Measurements from ENCODE around the gene ZNF304. TPM values are rescaled to one million over a fixed set of nuclear protein-coding genes. Genes with fewer than 3 reads are reported as not detected.

Gene ZNF304
- total and polyA plus RNA-seq, 5 donors from 2014 or later = 1.9 to 6.8 (median 3.1) TPM

DNA sequence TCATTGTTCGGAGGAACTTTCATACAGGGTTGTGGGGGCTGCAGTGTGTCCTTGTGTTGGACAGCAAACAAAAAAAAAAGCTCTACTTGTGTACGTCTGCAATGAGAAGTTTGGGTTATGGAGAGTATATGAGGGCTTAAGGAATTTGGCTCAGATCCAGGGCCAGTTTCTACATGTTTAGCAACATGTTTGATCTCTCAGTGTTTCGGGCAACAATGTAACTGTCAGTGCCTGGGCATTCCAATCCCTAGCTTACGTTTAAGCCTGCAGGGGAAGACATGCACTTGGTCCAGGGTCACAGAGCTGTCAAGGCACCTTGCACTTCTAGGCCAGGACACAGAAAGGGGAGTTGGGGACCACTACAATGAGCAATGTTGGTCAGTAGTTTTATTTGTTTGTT lies 16.9 kb upstream of the ZNF304 start:
- peaks cover 32 to 51% of the 10 kb centered on the region in 2 experiments for H3K9me3 ChIP-seq (ENCODE audit: control insufficient read depth in 2 of 2, low read length in 2 of 2)
- H3K9me3 Mint-ChIP-seq = peaks cover 0 to 64% (median 10%) of the 10 kb centered on the region in 7 donors
- H3K4me3 Mint-ChIP-seq = no peak overlapping the region

DNA sequence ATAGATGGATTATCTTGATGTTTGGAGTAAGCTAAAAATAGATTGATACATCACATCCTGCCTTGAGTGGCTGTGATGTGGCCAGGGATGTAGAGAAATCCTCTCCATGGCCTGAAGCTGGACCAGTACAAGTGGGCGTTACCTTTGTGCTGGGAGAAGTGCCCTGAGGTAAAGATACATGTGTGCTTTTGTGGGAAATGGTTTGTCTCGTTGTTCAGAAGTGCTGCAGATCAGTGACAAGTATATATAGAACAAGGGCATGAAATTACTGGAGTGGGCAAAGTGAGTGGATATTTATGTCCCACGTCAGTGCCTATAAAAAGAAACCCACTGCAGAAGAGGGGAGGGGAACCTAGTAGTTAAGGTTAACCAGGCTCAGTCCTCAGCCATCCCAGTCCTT lies 12.2 kb upstream of the ZNF304 start:
- Mint-ChIP-seq H3K36me3 (peaks cover 5% of the 10 kb centered on the region), H3K4me3 (no peak overlapping the region), H3K27me3 (peaks cover 4% of the 10 kb centered on the region), H3K27ac (no peak overlapping the region), H3K9me3 (peaks cover 0 to 35% (median 8%) of the 10 kb centered on the region in 7 donors), H3K4me1 (peaks cover 0 to 4% (median 0%) of the 10 kb centered on the region in 4 donors)
- Histone ChIP-seq H3K36me3 (ENCODE audit: control insufficient read depth, insufficient read depth, low read length) (no peaks in the 10 kb centered on the region), H3K27me3 (ENCODE audit: control insufficient read depth, insufficient read depth, low read length) (no peaks in the 10 kb centered on the region), H3K4me1 (ENCODE audit: control insufficient read depth, insufficient read depth, low read length, poor library complexity, severe bottlenecking) (no peaks in the 10 kb centered on the region), H3K27ac (ENCODE audit: insufficient read depth, low read length, poor library complexity, severe bottlenecking) (no peak overlapping the region), H3K4me3 (ENCODE audit: low read depth, low read length) (no peak overlapping the region), H3K9me3 (ENCODE audit: control insufficient read depth in 2 of 2, low read length in 2 of 2) (peaks cover 10 to 16% of the 10 kb centered on the region in 2 experiments)
- no peak for DNase-seq
- no peak for ATAC-seq (ENCODE audit: low read depth in 2 of 2)

More for the DNA sequence above, 16.9 kb upstream of the ZNF304 start:
- Histone ChIP-seq H3K27ac (ENCODE audit: insufficient read depth, low read length, poor library complexity, severe bottlenecking) (no peak overlapping the region), H3K4me3 (ENCODE audit: low read depth, low read length) (no peak overlapping the region), H3K4me1 (ENCODE audit: control insufficient read depth, insufficient read depth, low read length, poor library complexity, severe bottlenecking) (no peaks in the 10 kb centered on the region), H3K27me3 (ENCODE audit: control insufficient read depth, insufficient read depth, low read length) (no peaks in the 10 kb centered on the region), H3K36me3 (ENCODE audit: control insufficient read depth, insufficient read depth, low read length) (peaks cover 1% of the 10 kb centered on the region)
- H3K27ac Mint-ChIP-seq = no peak overlapping the region
- peaks cover 11% of the 10 kb centered on the region for H3K36me3 Mint-ChIP-seq
- DNase-seq (no peak), ATAC-seq (ENCODE audit: low read depth in 2 of 2) (no peak)
- peaks cover 0 to 4% (median 0%) of the 10 kb centered on the region in 4 donors for H3K4me1 Mint-ChIP-seq
- H3K27me3 Mint-ChIP-seq = no peaks in the 10 kb centered on the region

GRCh38 chr19:57342582-57342981 lies 8.5 kb upstream of the ZNF304 start:
- no peaks in the 10 kb centered on the region for H3K4me1 ChIP-seq (ENCODE audit: control insufficient read depth, insufficient read depth, low read length, poor library complexity, severe bottlenecking)
- DNase-seq = no peak
- no peaks in the 10 kb centered on the region for H3K27me3 ChIP-seq (ENCODE audit: control insufficient read depth, insufficient read depth, low read length)
- no peak overlapping the region for H3K27ac Mint-ChIP-seq
- no peaks in the 10 kb centered on the region for H3K36me3 ChIP-seq (ENCODE audit: control insufficient read depth, insufficient read depth, low read length)
- peaks cover 11% of the 10 kb centered on the region for H3K27me3 Mint-ChIP-seq
- peaks cover 0 to 21% (median 7%) of the 10 kb centered on the region in 7 donors for H3K9me3 Mint-ChIP-seq
- no peak overlapping the region for H3K4me3 Mint-ChIP-seq
- no peak for ATAC-seq (ENCODE audit: low read depth in 2 of 2)
- no peaks in the 10 kb centered on the region for H3K36me3 Mint-ChIP-seq
- no peaks in the 10 kb centered on the region for H3K4me1 Mint-ChIP-seq
- no peak overlapping the region for H3K27ac ChIP-seq (ENCODE audit: insufficient read depth, low read length, poor library complexity, severe bottlenecking)
- H3K4me3 ChIP-seq (ENCODE audit: low read depth, low read length) = no peak overlapping the region
- H3K9me3 ChIP-seq (ENCODE audit: control insufficient read depth in 2 of 2, low read length in 2 of 2) = peaks cover 3 to 4% of the 10 kb centered on the region in 2 experiments

DNA sequence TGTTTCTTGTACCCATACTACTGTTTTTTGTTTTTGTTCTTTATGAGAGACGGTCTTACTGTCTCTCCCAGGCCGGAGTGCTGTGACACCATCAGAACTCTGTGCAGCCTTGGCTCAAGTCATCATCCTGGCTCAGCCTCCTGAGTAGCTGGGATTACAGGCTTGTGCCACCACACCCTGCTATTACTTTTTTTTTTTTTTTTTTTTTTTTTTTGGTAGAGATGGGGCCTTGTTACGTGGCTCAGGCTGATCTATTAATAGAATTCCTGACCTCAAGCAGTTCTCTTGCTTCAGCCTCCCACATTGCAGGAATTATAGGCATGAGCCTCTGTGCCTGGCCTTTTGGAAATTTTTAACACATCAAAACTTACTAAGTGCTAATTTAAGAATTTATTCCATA lies 2.9 kb upstream of the ZNF304 start:
- Mint-ChIP-seq H3K27ac (no peak overlapping the region), H3K9me3 (peaks cover 7 to 28% (median 17%) of the 10 kb centered on the region in 7 donors), H3K4me1 (peaks cover 14 to 27% (median 23%) of the 10 kb centered on the region in 4 donors)

GRCh38 chr19:57351867-57352266 lies 796 bp downstream of the ZNF304 start:
- peak overlapping the region; percentile 92 to 96 (median 96) for H3K4me3 Mint-ChIP-seq
- Histone ChIP-seq H3K27ac (ENCODE audit: insufficient read depth, low read length, poor library complexity, severe bottlenecking) (no peak overlapping the region), H3K4me1 (ENCODE audit: control insufficient read depth, insufficient read depth, low read length, poor library complexity, severe bottlenecking) (peaks cover 16% of the 10 kb centered on the region), H3K9me3 (ENCODE audit: control insufficient read depth in 2 of 2, low read length in 2 of 2) (peaks cover 44 to 48% of the 10 kb centered on the region in 2 experiments), H3K4me3 (ENCODE audit: low read depth, low read length) (peak overlapping the region; percentile 88), H3K36me3 (ENCODE audit: control insufficient read depth, insufficient read depth, low read length) (peaks cover 45% of the 10 kb centered on the region), H3K27me3 (ENCODE audit: control insufficient read depth, insufficient read depth, low read length) (no peaks in the 10 kb centered on the region)
- peak overlapping the region in 2 of 3 donors; percentile 93 to 97 for H3K27ac Mint-ChIP-seq
- peaks cover 9% of the 10 kb centered on the region for H3K27me3 Mint-ChIP-seq
- ATAC-seq (ENCODE audit: low read depth in 2 of 2) = no peak
- peaks cover 14 to 36% (median 24%) of the 10 kb centered on the region in 4 donors for H3K4me1 Mint-ChIP-seq
- no peak for DNase-seq
- H3K9me3 Mint-ChIP-seq = peaks cover 5 to 58% (median 43%) of the 10 kb centered on the region in 7 donors
- H3K36me3 Mint-ChIP-seq = peaks cover 52% of the 10 kb centered on the region

More for the DNA sequence above, 2.9 kb upstream of the ZNF304 start:
- H3K4me3 Mint-ChIP-seq = no peak overlapping the region
- Histone ChIP-seq H3K27ac (ENCODE audit: insufficient read depth, low read length, poor library complexity, severe bottlenecking) (no peak overlapping the region), H3K4me1 (ENCODE audit: control insufficient read depth, insufficient read depth, low read length, poor library complexity, severe bottlenecking) (peaks cover 16% of the 10 kb centered on the region), H3K9me3 (ENCODE audit: control insufficient read depth in 2 of 2, low read length in 2 of 2) (peaks cover 10 to 13% of the 10 kb centered on the region in 2 experiments), H3K4me3 (ENCODE audit: low read depth, low read length) (no peak overlapping the region), H3K27me3 (ENCODE audit: control insufficient read depth, insufficient read depth, low read length) (no peaks in the 10 kb centered on the region), H3K36me3 (ENCODE audit: control insufficient read depth, insufficient read depth, low read length) (peaks cover 8% of the 10 kb centered on the region)
- no peak for DNase-seq
- peaks cover 15% of the 10 kb centered on the region for H3K36me3 Mint-ChIP-seq
- no peak for ATAC-seq (ENCODE audit: low read depth in 2 of 2)
- H3K27me3 Mint-ChIP-seq = peaks cover 14% of the 10 kb centered on the region

- H3K36me3 Mint-ChIP-seq = peaks cover 69% of the 10 kb centered on the region
Observed at GRCh38 chr19:57355916-57356315, 4.8 kb downstream of the ZNF304 start.

GRCh38 chr19:57357406-57357805 lies 6.3 kb downstream of the ZNF304 start:
- Mint-ChIP-seq H3K4me1 (peaks cover 4 to 19% (median 8%) of the 10 kb centered on the region in 4 donors), H3K9me3 (peaks cover 1 to 80% (median 40%) of the 10 kb centered on the region in 7 donors), H3K4me3 (no peak overlapping the region), H3K36me3 (peaks cover 61% of the 10 kb centered on the region), H3K27me3 (no peaks in the 10 kb centered on the region), H3K27ac (no peak overlapping the region)
- no peak for DNase-seq
- Histone ChIP-seq H3K36me3 (ENCODE audit: control insufficient read depth, insufficient read depth, low read length) (peaks cover 54% of the 10 kb centered on the region), H3K27ac (ENCODE audit: insufficient read depth, low read length, poor library complexity, severe bottlenecking) (no peak overlapping the region), H3K9me3 (ENCODE audit: control insufficient read depth in 2 of 2, low read length in 2 of 2) (peaks cover 74 to 75% of the 10 kb centered on the region in 2 experiments), H3K27me3 (ENCODE audit: control insufficient read depth, insufficient read depth, low read length) (no peaks in the 10 kb centered on the region), H3K4me1 (ENCODE audit: control insufficient read depth, insufficient read depth, low read length, poor library complexity, severe bottlenecking) (peaks cover under 1% of the 10 kb centered on the region), H3K4me3 (ENCODE audit: low read depth, low read length) (no peak overlapping the region)
- ATAC-seq (ENCODE audit: low read depth in 2 of 2) = no peak

More at GRCh38 chr19:57355916-57356315, 4.8 kb downstream of the ZNF304 start:
- H3K4me3 Mint-ChIP-seq = no peak overlapping the region
- no peaks in the 10 kb centered on the region for H3K27me3 Mint-ChIP-seq
- Histone ChIP-seq H3K27me3 (ENCODE audit: control insufficient read depth, insufficient read depth, low read length) (no peaks in the 10 kb centered on the region), H3K9me3 (ENCODE audit: control insufficient read depth in 2 of 2, low read length in 2 of 2) (peaks cover 75 to 77% of the 10 kb centered on the region in 2 experiments), H3K27ac (ENCODE audit: insufficient read depth, low read length, poor library complexity, severe bottlenecking) (no peak overlapping the region), H3K4me1 (ENCODE audit: control insufficient read depth, insufficient read depth, low read length, poor library complexity, severe bottlenecking) (peaks cover 11% of the 10 kb centered on the region), H3K4me3 (ENCODE audit: low read depth, low read length) (no peak overlapping the region), H3K36me3 (ENCODE audit: control insufficient read depth, insufficient read depth, low read length) (peaks cover 54% of the 10 kb centered on the region)
- DNase-seq (no peak), ATAC-seq (ENCODE audit: low read depth in 2 of 2) (no peak)
- no peak overlapping the region for H3K27ac Mint-ChIP-seq
- peaks cover 2 to 88% (median 50%) of the 10 kb centered on the region in 7 donors for H3K9me3 Mint-ChIP-seq
- peaks cover 11 to 31% (median 20%) of the 10 kb centered on the region in 4 donors for H3K4me1 Mint-ChIP-seq

DNA sequence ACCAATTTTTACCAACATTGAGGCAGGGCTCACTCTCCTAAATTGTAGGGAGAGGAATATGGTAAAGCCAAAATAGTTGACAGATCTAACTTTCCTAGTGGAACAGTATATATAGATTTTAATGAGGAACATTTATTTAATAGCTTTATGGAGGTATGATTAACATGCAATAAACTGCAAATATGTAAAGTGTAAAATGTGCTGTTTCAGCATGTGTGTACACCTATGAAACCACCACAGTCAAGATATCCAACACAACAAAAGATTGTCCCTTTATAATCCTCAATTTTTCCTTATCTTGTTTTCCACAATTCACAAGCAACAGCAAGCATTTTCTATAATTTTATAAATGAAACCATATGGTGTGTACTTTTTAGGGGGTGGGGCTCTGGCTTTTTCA lies 8.2 kb downstream of the ZNF304 start:
- no peak for DNase-seq
- H3K9me3 ChIP-seq (ENCODE audit: control insufficient read depth in 2 of 2, low read length in 2 of 2) = peaks cover 55 to 64% of the 10 kb centered on the region in 2 experiments
- H3K27ac Mint-ChIP-seq = no peak overlapping the region
- H3K9me3 Mint-ChIP-seq = peaks cover 0 to 70% (median 37%) of the 10 kb centered on the region in 7 donors
- ATAC-seq (ENCODE audit: low read depth in 2 of 2) = no peak
- no peaks in the 10 kb centered on the region for H3K27me3 ChIP-seq (ENCODE audit: control insufficient read depth, insufficient read depth, low read length)
- H3K4me1 Mint-ChIP-seq = peaks cover 13 to 20% (median 15%) of the 10 kb centered on the region in 4 donors
- H3K4me3 ChIP-seq (ENCODE audit: low read depth, low read length) = no peak overlapping the region
- no peak overlapping the region for H3K27ac ChIP-seq (ENCODE audit: insufficient read depth, low read length, poor library complexity, severe bottlenecking)
- H3K36me3 Mint-ChIP-seq = peaks cover 55% of the 10 kb centered on the region
- no peaks in the 10 kb centered on the region for H3K27me3 Mint-ChIP-seq
- H3K4me1 ChIP-seq (ENCODE audit: control insufficient read depth, insufficient read depth, low read length, poor library complexity, severe bottlenecking) = peaks cover 7% of the 10 kb centered on the region
- peaks cover 35% of the 10 kb centered on the region for H3K36me3 ChIP-seq (ENCODE audit: control insufficient read depth, insufficient read depth, low read length)
- H3K4me3 Mint-ChIP-seq = no peak overlapping the region
